ENCODE data around the gene TRPC6.
"Not testable (repeated sequence)": the region's sequence is repeated elsewhere in the genome, so short reads cannot be mapped to it uniquely, and the experiment has no call there.

The TRPC6 gene

DNA sequence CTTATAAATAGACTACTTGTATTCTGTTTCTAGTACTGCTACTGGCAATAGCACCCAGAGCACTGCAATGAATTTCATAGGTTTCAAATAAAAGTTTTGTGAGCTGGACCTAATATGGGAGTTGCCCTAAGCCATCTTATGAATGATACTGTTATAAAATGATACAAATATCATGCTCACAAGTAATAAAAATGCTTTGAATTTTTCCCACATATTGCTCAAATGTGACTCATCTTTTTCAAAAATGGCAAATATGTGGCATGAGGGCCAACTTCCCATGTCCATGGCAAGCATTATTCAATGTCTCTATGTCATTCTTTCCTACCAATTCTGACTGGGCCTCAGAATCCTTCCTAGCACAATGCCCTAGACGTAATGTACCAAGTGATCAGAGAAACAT, 137.6 kb downstream of the TRPC6 start:
- no peak for DNase-seq

DNA sequence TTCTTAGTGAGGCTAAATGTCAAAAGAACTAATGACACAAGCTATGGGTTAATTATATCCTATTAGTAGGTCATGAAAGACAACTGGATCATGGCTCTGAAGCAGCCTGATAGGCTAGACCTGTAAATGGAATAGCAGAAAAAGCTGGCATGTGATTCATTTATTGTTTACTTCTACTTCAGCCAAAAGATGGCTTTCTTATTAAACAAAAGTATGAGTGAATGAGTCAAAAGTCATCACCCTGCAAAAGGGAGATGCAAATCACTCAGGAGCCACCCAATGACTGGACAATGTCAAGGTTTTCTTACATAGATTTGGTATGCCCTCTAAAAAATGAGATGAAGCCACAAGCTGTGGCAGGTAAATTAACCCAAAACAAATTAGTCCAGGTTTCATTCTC, 138.0 kb downstream of the TRPC6 start:
- no peak for DNase-seq

DNA sequence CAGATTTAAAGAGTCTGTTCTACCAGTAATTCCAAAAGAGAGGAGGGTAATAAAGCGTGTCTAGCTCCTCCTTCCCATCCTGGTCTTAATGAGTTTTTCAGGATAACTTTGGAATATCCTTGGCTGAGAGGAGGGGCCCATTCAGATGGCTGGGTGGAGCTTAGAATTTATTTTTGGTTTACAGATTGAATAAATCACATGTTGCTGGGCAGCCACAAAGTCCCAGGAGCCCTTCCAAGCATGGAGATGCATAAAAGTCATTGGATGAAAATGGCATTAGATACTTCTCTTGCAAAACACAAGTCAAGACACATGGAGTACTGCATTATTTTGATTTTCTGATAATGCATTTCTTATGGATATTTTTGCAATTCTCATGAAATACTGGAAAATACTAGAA, 139.0 kb downstream of the TRPC6 start:
- no peak for DNase-seq

DNA sequence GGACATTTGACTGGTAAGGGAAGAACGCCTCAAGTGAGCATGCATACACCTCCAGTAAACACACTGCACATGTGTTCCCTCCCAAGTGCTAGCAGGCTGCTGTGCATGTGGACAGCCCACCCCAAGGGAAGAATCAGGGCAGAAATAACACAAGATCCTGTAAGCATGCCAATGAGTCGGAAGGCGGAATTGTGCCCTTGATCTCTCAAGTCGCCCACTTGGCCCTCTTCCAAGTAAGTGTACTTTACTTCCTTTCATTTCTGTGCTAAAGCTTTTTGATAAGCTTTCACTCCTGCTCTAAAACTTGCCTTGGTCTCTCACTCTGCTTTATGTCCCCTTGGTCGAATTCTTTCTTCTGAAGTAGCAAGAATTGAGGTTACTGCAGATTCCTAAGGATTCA, 139.6 kb downstream of the TRPC6 start:
- no peak for DNase-seq

DNA sequence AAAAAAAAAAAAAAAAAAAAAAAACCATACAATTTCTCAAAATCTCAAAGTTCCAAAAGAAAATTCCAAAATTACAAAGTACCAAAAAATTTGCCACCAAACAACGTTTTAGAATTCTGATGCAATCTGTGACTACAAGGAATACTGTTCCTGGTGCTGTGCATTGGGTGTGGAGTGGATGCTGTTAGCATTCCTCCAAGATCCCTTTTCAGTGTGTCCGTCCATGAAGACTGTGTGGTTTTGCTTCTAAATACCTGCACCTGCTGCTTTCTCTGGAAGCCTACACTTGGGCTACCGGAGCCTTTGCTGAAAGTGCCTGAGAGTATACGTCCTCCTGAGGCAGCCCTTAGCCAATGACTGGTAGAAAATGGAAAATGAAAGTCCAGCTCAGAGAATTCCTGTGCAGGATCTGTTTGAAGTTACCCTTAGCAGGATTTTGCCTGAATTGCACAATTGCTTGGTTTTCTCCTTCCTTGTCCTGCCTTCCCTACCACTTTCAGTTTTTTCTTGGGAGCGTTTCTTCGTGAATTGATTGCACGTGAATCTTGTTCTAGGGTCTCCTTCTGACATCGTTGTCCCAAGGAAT, 140.8 kb downstream of the TRPC6 start:
- no peak for DNase-seq

DNA sequence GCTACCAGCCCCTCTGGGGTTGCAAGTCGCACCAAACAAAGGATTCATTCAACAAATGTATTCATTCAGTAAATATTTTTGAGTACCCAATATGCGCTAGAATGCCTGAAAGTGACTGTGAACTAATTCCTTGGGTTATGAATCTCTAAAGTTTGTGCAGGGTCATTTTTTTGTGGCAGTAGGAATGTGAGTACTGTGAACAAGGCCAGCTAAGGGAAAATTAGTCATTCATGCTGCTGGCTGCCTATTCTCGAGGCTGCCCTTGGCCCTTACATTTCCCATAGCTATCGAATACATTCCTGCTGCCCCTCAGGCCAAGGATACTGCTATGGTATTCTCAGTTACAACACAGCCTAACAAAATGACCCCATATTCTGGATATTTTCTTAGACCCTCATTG, 141.6 kb downstream of the TRPC6 start:
- DNase-seq, result no peak

DNA sequence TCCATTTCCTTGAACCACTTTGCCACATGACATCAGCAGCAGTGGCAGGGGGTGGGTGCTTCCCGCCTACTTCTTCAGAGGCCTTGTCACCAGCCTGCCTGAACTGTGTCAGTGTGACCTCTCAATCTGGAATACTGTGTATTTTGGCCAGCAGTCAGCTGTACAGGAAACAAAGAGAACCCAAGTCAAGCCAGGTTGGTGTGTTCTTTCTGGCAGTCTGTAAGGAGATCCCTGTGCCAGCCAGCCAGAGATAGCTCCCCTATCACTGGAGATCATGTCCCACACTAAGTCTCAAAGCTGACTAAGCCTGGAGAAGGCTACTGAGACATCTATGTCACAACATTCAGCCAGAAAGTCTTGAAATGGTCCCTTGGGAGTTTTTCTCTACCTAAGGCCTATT, 142.1 kb downstream of the TRPC6 start:
- DNase-seq, result no peak

DNA sequence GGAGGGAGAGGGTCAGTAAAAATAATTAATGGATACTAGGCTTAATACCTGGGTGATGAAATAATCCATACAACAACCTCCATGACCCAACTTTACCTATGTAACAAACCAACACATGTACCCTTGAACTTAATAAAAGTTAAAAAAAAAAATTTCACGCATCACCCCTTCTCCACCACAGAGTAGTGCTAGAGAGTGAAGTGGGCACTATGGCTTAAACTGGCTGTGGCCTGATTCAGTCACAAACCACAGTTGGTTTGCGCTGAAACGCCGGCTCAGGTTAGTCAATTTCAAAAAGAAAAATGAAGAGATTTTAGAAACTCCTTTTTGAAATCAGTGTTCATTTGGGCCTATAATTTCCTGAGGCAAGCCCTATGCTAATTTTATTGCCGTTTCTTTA, 144.3 kb downstream of the TRPC6 start:
- DNase-seq, result no peak

DNA sequence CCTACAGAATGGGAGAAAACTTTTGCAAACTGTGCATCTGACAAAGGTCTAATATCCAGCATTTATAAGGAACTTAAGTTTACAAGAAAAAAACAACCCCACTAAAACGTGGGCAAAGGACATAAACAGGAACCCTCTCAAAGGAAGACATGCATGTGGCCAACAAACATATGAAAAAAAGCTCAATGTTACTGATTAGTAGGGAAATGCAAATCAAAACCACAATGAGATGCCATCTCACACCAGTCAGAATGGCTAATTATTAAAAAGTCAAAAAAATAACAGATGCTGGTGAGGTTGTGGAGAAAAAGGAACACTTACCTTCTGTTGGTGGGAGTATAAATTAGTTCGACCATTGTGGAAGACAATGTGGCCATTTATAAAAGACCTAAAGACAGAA, 145.1 kb downstream of the TRPC6 start:
- not testable (repeated sequence) for DNase-seq

DNA sequence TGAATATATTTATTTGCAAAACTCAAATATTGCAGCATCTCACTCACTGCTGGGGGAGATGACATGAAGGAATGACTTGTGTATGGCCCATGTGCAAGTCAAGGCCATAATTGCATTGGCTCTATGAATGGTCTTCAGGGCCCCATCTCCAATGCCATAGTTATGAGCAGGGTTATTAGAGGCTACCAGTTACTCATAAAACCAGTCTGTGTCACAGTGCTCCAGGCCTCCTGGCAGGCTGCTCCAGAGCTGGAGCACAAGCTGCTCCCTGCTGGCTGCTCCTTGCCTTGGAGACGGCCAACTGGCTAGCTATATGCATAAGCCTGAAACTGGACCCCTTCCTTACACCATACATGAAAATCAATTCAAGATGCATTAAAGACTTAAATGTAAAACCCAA, 145.7 kb downstream of the TRPC6 start:
- DNase-seq, result no peak

DNA sequence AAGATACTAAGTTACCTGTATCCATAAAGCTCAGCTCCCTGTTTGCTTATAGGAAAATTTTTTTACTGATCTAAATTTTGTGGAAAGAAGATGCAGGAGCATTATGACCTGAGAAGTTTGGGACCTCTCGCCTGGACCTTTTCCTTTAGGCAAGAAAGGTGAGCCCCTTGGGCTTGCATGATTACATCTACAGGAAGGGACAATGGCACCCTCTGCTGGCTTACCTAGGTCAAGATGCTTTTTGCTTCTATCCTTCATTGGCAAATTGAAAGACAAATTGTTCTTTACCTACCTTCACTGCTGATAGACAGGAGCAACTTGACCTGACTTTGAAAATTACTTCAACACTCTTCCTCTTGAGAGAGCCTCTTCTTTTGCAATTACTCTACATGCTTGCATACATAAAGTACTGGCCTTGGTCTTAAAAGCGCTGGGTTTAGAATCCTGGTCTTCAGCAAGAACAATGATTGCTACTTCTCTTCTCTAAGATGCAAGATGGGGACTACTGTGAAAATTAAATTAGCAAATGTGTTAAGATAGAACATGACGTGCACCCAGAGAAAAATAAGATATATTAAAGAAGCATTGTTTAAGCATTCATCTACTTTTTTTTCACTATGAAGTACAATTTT, 147.2 kb downstream of the TRPC6 start:
- peak; percentile 7 for DNase-seq

DNA sequence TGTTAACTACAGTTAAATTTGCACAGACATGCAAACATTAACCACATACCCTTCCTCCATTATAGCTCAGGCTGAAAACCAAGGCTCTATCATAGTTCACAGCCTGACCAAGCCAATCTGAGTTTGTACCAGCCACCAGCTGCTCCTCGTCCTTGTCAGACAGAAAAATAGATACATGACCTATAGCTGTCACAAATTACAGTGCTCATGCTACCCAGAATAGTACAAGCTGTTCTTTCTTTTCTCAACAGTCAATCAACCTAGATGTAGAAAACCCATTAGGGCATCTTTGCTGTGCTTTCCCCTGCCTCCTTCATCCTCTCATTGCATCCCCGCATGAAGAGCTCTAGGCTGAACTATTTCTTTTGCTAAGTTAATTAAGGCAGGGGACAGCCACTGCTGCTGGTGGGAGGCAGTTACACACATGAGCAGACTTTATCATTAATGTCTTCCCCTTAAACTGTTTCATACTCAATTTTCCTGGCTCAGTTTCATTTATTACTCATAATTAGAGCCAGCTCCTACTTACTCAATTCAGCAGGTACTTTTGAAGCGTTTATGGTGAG, 148.3 kb downstream of the TRPC6 start:
- DNase-seq, result no peak

DNA sequence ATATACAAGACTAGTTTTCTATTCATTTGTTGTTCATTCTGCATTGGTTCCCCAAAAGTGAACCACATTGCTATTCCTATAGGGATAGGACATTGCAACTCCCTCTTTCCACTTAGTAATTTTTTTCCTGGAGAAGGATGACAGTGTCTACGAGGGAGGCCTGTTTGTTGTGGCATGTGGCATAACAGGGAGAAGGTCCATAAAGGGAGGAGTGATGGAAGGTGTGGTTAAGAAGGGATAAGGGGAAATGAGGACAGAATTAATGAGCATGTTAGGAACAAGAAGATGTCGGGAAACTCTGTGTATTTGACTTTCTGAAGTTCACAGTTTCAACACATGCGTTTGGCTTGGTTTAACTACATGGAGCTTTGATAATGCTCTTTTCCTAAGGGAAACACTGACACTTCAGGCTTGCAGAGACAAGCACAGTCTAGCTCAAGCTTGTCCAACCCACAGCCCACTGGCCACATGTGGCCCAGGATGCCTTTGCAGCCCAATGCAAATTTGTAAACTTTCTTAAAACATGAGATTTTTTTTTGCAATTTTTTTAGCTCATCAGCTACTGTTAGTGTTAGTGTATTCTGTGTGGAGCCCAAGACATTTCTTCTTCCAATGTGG, 149.7 kb downstream of the TRPC6 start:
- no peak for DNase-seq

DNA sequence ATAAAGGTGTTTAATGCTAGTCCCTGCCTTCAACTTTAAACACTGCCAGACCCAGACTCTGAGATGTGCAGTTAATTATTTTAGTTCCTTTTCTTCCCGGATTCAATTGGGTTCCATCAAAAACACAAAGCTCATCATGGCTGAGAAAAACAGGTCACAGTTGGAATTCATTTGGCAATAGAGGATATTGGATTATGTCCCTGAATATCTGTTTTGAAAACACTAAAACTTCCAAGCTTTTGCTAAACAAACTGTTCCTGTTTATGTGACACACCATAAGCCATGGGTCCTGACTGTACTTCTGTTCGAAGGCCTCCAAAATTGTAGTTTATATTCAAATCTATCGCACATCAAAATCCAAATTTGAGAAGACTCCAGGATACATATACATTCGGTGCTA, 150.7 kb downstream of the TRPC6 start:
- DNase-seq, result no peak

DNA sequence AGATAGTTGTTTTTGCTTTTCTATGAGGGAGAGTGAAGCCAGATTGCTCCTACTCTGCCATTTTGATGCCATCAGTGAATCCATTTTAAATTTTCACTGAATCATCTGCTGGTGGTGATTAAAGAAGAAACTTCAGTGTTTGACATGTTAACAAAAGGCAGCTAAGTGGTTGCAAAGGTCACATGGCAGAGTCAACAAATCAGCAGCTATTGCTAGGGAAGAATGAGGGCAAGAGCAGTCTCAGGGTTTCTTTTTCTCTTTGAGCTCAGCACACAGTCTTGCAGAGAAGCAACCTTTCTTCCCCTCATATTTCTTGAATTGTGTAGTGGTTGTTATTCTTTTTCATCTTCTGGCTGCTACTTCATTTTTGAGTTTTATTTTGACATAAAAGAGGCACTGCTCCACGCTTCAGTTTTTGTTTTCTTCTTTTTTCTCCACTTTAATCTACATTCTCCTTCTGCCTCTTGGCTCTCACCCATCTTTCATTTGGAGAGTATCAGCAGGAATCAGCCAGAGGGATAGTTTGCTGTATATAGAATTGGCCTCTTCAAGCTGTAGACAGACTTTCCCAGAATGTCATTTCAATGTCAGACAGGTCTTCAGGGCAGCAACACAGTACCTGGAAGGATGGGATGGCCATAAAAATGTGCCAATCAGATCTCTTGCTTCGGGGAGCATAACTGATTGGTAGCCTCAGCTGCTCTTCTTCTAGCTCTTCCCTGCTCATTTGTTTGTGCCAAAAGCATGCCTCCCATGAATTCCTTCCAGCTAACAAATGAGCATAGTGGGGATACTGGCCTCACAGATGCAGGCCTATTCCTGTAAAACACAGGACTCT, 153.9 kb downstream of the TRPC6 start:
- DNase-seq, result no peak

DNA sequence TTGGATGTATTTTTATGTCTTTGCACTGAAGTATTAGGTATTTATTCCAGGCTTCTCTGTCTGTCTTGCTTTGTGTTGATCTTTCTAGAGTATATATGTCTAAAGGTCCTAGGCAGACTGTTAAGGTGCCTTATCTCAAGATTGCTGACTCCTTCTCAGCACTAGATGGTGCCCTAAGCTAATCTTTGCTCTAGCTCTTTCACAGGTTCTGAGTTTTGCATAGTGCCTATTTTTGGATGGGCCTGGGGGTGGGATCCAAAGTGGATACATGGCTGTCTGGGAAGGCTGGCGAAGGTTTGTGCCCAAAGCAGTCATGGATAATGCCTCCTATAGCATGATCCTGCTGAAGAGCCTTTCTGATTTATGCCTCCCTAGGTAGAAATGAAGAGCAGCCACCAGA, 154.9 kb downstream of the TRPC6 start:
- DNase-seq, result no peak

DNA sequence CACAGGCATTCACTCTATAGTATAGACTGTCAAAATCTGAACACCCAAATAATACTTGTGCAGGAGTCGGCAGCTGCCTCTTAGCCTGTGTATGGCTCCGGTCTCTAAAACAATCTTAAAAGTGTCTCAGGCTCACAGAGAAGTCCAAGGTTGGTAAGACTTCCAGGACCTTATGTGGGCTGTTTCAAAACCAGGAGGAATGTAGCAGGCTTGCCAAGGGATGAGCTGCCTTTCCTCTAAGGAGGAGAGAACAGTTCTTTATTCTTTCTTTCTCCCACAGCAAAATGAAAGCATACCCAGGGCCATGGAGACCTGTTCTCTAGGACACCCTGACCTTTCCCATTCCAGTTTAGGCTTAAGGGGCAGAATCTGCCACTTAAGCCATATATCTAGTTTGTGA, 176.5 kb downstream of the TRPC6 start:
- DNase-seq, result no peak
